Loucy (cell line): ENCODE data around the gene HS6ST2.

Experiments
- CTCF ChIP-seq: fragments of 200-600 bp; sonication (generic); conservative IDR thresholded peaks from 2 replicates; pipeline ENCODE4 v1.5.1; 2014; ENCODE audit warnings: mild to moderate bottlenecking, antibody characterized with exemption, low read length
- EZH2phosphoT487 ChIP-seq: fragments of 200-600 bp; IDR thresholded peaks from 2 replicates; pipeline ENCODE4 v1.6.1; 2018; ENCODE audit warnings: antibody characterized with exemption, mild to moderate bottlenecking, moderate library complexity, borderline replicate concordance

GRCh38 chrX:132751063-132751690 lies 207.3 kb downstream of the HS6ST2 start:
- no peak for TF ChIP-seq CTCF
- no peak for TF ChIP-seq EZH2phosphoT487
